Effector memory CD8-positive, alpha-beta T cell (primary cell): ENCODE measurements around the gene KYAT1.
A peak's percentile ranks its signal among the peaks of the same experiment; 100 is the strongest.

Source experiments
- ATAC-seq: fragments of 150-1000 bp; cut with Tn5 transposase; replicated peaks from 2 replicates; pipeline ENCODE4 v1.10.0; 2021; ENCODE audit warnings: mild to moderate bottlenecking, moderate library complexity
- DNase-seq, 3 experiments: peaks; one replicate each; pipeline ENCODE4 v3.0.0; 2021
- H3K27ac Mint-ChIP-seq, 2 donors: one replicate each; pipeline ENCODE4 v1.8.0; 2022; ENCODE audit warnings: mild to moderate bottlenecking in 2 of 2, mixed read lengths in 2 of 2, moderate library complexity in 2 of 2
- H3K27me3 Mint-ChIP-seq, 2 donors: one replicate each; pipeline ENCODE4 v1.8.0; 2022; ENCODE audit warnings: mixed read lengths in 2 of 2
- H3K36me3 Mint-ChIP-seq: one replicate; pipeline ENCODE4 v1.8.0; 2022; ENCODE audit warnings: mild to moderate bottlenecking, moderate library complexity, mixed read lengths; ENCODE audit not compliant: insufficient read depth
- H3K4me1 Mint-ChIP-seq, 2 donors: one replicate each; pipeline ENCODE4 v1.8.0; 2022; ENCODE audit warnings: low read depth in 2 of 2, mixed read lengths in 2 of 2
- H3K4me3 Mint-ChIP-seq, 2 donors: one replicate each; pipeline ENCODE4 v1.8.0; 2022; ENCODE audit warnings: mild to moderate bottlenecking in 2 of 2, mixed read lengths in 2 of 2, moderate library complexity in 2 of 2
- H3K9me3 Mint-ChIP-seq, 2 donors: one replicate each; pipeline ENCODE4 v1.8.0; 2022; ENCODE audit warnings: mixed read lengths in 2 of 2

The KYAT1 gene

GRCh38 chr9:128835246-128836210 is 46.2 kb downstream of the KYAT1 start:
- Mint-ChIP-seq H3K4me1 (no peaks in the 10 kb centered on the region), H3K4me3 (no peak overlapping the region), H3K27me3 (no peaks in the 10 kb centered on the region), H3K27ac (no peak overlapping the region), H3K36me3 (no peaks in the 10 kb centered on the region), H3K9me3 (no peaks in the 10 kb centered on the region)
- ATAC-seq = no peak
- no peak for DNase-seq

- peaks cover 5 to 10% of the 10 kb centered on the region in 2 donors for H3K4me1 Mint-ChIP-seq
- ATAC-seq (no peak), DNase-seq (no peak)
- H3K27ac Mint-ChIP-seq = peak overlapping the region in 1 of 2 donors; percentile 62
- H3K27me3 Mint-ChIP-seq = no peaks in the 10 kb centered on the region
- H3K4me3 Mint-ChIP-seq = no peak overlapping the region
- H3K9me3 Mint-ChIP-seq = no peaks in the 10 kb centered on the region
- H3K36me3 Mint-ChIP-seq = peaks cover 8% of the 10 kb centered on the region
Measured at GRCh38 chr9:128833696-128834095, 48.1 kb downstream of the KYAT1 start.

GRCh38 chr9:128829477-128830251 is 52.1 kb downstream of the KYAT1 start, which contains the start of gene SPOUT1:
TSS of gene SPOUT1 (minus strand) at chr9:128829794. CDS start at chr9:128829780, 14 bp downstream.
- ATAC-seq = peak; percentile 97
- Mint-ChIP-seq H3K4me3 (peak within 1 kb of the TSS; percentile 96 to 97), H3K4me1 (peaks cover 9 to 19% of the 10 kb centered on the region in 2 donors), H3K9me3 (no peaks in the 10 kb centered on the region), H3K27me3 (no peaks in the 10 kb centered on the region), H3K27ac (peak within 1 kb of the TSS; percentile 96), H3K36me3 (peaks cover 24% of the 10 kb centered on the region)
- peak; percentile 91 to 94 (median 92) for DNase-seq

- Mint-ChIP-seq H3K27me3 (no peaks in the 10 kb centered on the region), H3K36me3 (peaks cover 26% of the 10 kb centered on the region), H3K9me3 (no peaks in the 10 kb centered on the region), H3K4me1 (peaks cover 9 to 19% of the 10 kb centered on the region in 2 donors), H3K27ac (peak overlapping the region; percentile 96), H3K4me3 (peak overlapping the region; percentile 96 to 97)
- DNase-seq (no peak), ATAC-seq (peak; percentile 11)
Measured at GRCh38 chr9:128828719-128829452, 52.9 kb downstream of the KYAT1 start.

- ATAC-seq (no peak), DNase-seq (no peak)
- Mint-ChIP-seq H3K4me1 (peaks cover 9 to 19% of the 10 kb centered on the region in 2 donors), H3K36me3 (peaks cover 26% of the 10 kb centered on the region), H3K9me3 (no peaks in the 10 kb centered on the region), H3K4me3 (peak overlapping the region; percentile 96 to 97), H3K27ac (peak overlapping the region; percentile 96), H3K27me3 (no peaks in the 10 kb centered on the region)
Measured at GRCh38 chr9:128828267-128828666, 53.5 kb downstream of the KYAT1 start.

GRCh38 chr9:128825923-128826700 is 55.6 kb downstream of the KYAT1 start:
- peaks cover 32% of the 10 kb centered on the region for H3K36me3 Mint-ChIP-seq
- ATAC-seq = no peak
- H3K4me1 Mint-ChIP-seq = peaks cover 13 to 24% of the 10 kb centered on the region in 2 donors
- H3K27me3 Mint-ChIP-seq = no peaks in the 10 kb centered on the region
- DNase-seq = no peak
- H3K27ac Mint-ChIP-seq = no peak overlapping the region
- no peak overlapping the region for H3K4me3 Mint-ChIP-seq
- no peaks in the 10 kb centered on the region for H3K9me3 Mint-ChIP-seq

GRCh38 chr9:128824911-128825310 is 56.8 kb downstream of the KYAT1 start:
- H3K9me3 Mint-ChIP-seq = no peaks in the 10 kb centered on the region
- DNase-seq = no peak
- H3K27me3 Mint-ChIP-seq = no peaks in the 10 kb centered on the region
- peaks cover 38% of the 10 kb centered on the region for H3K36me3 Mint-ChIP-seq
- H3K4me1 Mint-ChIP-seq = peaks cover 18 to 27% of the 10 kb centered on the region in 2 donors
- H3K4me3 Mint-ChIP-seq = no peak overlapping the region
- peak overlapping the region in 1 of 2 donors; percentile 20 for H3K27ac Mint-ChIP-seq
- no peak for ATAC-seq

- no peaks in the 10 kb centered on the region for H3K9me3 Mint-ChIP-seq
- H3K27me3 Mint-ChIP-seq = no peaks in the 10 kb centered on the region
- DNase-seq (no peak), ATAC-seq (no peak)
- no peak overlapping the region for H3K4me3 Mint-ChIP-seq
- H3K36me3 Mint-ChIP-seq = peaks cover 33% of the 10 kb centered on the region
- peak overlapping the region in 1 of 2 donors; percentile 20 for H3K27ac Mint-ChIP-seq
- peaks cover 16 to 30% of the 10 kb centered on the region in 2 donors for H3K4me1 Mint-ChIP-seq
Measured at GRCh38 chr9:128823903-128824406, 57.8 kb downstream of the KYAT1 start.

- DNase-seq = no peak
- no peak overlapping the region for H3K4me3 Mint-ChIP-seq
- peaks cover 11 to 25% of the 10 kb centered on the region in 2 donors for H3K4me1 Mint-ChIP-seq
- no peak for ATAC-seq
- no peak overlapping the region for H3K27ac Mint-ChIP-seq
- no peaks in the 10 kb centered on the region for H3K9me3 Mint-ChIP-seq
- peaks cover 32% of the 10 kb centered on the region for H3K36me3 Mint-ChIP-seq
- no peaks in the 10 kb centered on the region for H3K27me3 Mint-ChIP-seq
Measured at GRCh38 chr9:128823362-128823902, 58.3 kb downstream of the KYAT1 start.

- DNase-seq (no peak), ATAC-seq (no peak)
- H3K27me3 Mint-ChIP-seq = no peaks in the 10 kb centered on the region
- peaks cover 34% of the 10 kb centered on the region for H3K36me3 Mint-ChIP-seq
- peaks cover 9 to 27% of the 10 kb centered on the region in 2 donors for H3K4me1 Mint-ChIP-seq
- no peaks in the 10 kb centered on the region for H3K9me3 Mint-ChIP-seq
- H3K4me3 Mint-ChIP-seq = no peak overlapping the region
- no peak overlapping the region for H3K27ac Mint-ChIP-seq
Measured at GRCh38 chr9:128822407-128823042, 59.2 kb downstream of the KYAT1 start.

GRCh38 chr9:128821584-128822406 is 60.0 kb downstream of the KYAT1 start:
- H3K4me1 Mint-ChIP-seq = peaks cover 9 to 22% of the 10 kb centered on the region in 2 donors
- H3K9me3 Mint-ChIP-seq = no peaks in the 10 kb centered on the region
- peaks cover 32% of the 10 kb centered on the region for H3K36me3 Mint-ChIP-seq
- H3K27ac Mint-ChIP-seq = peak overlapping the region in 1 of 2 donors; percentile 53
- ATAC-seq (no peak), DNase-seq (no peak)
- peak overlapping the region in 1 of 2 donors; percentile 39 for H3K4me3 Mint-ChIP-seq
- no peaks in the 10 kb centered on the region for H3K27me3 Mint-ChIP-seq
